HepG2 (cell line): ENCODE results near the gene GPR61. TPM values are rescaled to one million over a fixed set of nuclear protein-coding genes. Genes with fewer than 3 reads are reported as not detected.

Experiments used
- CEBPG ChIP-seq: IDR thresholded peaks from 2 replicates; pipeline ENCODE4 v1.6.1; 2016
- CENPBD1 ChIP-seq: sonication (generic); formaldehyde crosslinking; IDR thresholded peaks from 2 replicates; pipeline ENCODE4 v1.8.0; 2022; ENCODE audit warnings: missing genetic modification reagents, low read depth, mild to moderate bottlenecking, borderline replicate concordance
- CTCF ChIP-seq: sonication (generic); formaldehyde crosslinking; IDR thresholded peaks from 2 replicates; pipeline ENCODE4 v1.5.0; 2020; ENCODE audit warnings: mild to moderate bottlenecking, missing genetic modification reagents, moderate library complexity
- EED ChIP-seq: sonication (generic); formaldehyde crosslinking; IDR thresholded peaks from 2 replicates; pipeline ENCODE4 v1.5.0; 2020; ENCODE audit warnings: mild to moderate bottlenecking, missing genetic modification reagents
- ELF1 ChIP-seq: sonication (generic); formaldehyde crosslinking; IDR thresholded peaks from 2 replicates; pipeline ENCODE4 v1.4.0; 2020; ENCODE audit warnings: missing genetic modification reagents
- HINFP ChIP-seq: sonication (generic); formaldehyde crosslinking; IDR thresholded peaks from 2 replicates; pipeline ENCODE4 v1.4.0; 2020; ENCODE audit warnings: low read depth, mild to moderate bottlenecking, missing genetic modification reagents
- IKZF1 ChIP-seq: fragments of 450-650 bp; IDR thresholded peaks from 2 replicates; pipeline ENCODE4 v1.7.1; 2016
- MLX ChIP-seq: IDR thresholded peaks from 2 replicates; pipeline ENCODE4 v1.6.1; 2016
- NFYC ChIP-seq: IDR thresholded peaks from 2 replicates; pipeline ENCODE4 v1.6.1; 2016; ENCODE audit warnings: missing genetic modification reagents, missing compliant biosample characterization
- RXRA ChIP-seq: sonication (generic); formaldehyde crosslinking; IDR thresholded peaks from 2 replicates; pipeline ENCODE4 v1.5.1; 2020; ENCODE audit warnings: missing genetic modification reagents
- SAP130 ChIP-seq: IDR thresholded peaks from 2 replicates; pipeline ENCODE4 v1.6.1; 2016; ENCODE audit warnings: low read depth
- SNAPC5 ChIP-seq: sonication (generic); formaldehyde crosslinking; IDR thresholded peaks from 2 replicates; pipeline ENCODE4 v1.8.1; 2023; ENCODE audit warnings: mild to moderate bottlenecking, missing genetic modification reagents, borderline replicate concordance
- STAG1 ChIP-seq: sonication (generic); formaldehyde crosslinking; IDR thresholded peaks from 2 replicates; pipeline ENCODE4 v1.4.0; 2020; ENCODE audit warnings: missing genetic modification reagents
- TBP ChIP-seq: sonication (generic); formaldehyde crosslinking; IDR thresholded peaks from 2 replicates; pipeline ENCODE4 v1.5.0; 2020; ENCODE audit warnings: missing genetic modification reagents
- TFAP4 ChIP-seq: sonication (generic); IDR thresholded peaks from 2 replicates; pipeline ENCODE4 v1.6.1; 2016; ENCODE audit warnings: low read depth, borderline replicate concordance
- THYN1 ChIP-seq: sonication (generic); formaldehyde crosslinking; IDR thresholded peaks from 2 replicates; pipeline ENCODE4 v1.8.1; 2023; ENCODE audit warnings: low read depth, mild to moderate bottlenecking, moderate library complexity, missing genetic modification reagents, borderline replicate concordance
- XRCC5 ChIP-seq: fragments of 200-400 bp; formaldehyde crosslinking; optimal IDR thresholded peaks from 2 replicates; pipeline ENCODE3; 2017; ENCODE audit warnings: mild to moderate bottlenecking, low read length
- ZC3H13 ChIP-seq: sonication (generic); formaldehyde crosslinking; IDR thresholded peaks from 2 replicates; pipeline ENCODE4 v1.8.1; 2023; ENCODE audit warnings: mild to moderate bottlenecking, missing genetic modification reagents, moderate library complexity
- ZMYM2 ChIP-seq: sonication (generic); formaldehyde crosslinking; IDR thresholded peaks from 2 replicates; pipeline ENCODE4 v1.8.0; 2022; ENCODE audit warnings: mild to moderate bottlenecking, missing genetic modification reagents
- ZNF205 ChIP-seq: IDR thresholded peaks from 2 replicates; pipeline ENCODE4 v1.6.1; 2018; ENCODE audit warnings: missing biosample characterization, missing genetic modification reagents
- ZNF331 ChIP-seq: sonication (generic); formaldehyde crosslinking; IDR thresholded peaks from 2 replicates; pipeline ENCODE4 v1.4.0; 2020; ENCODE audit warnings: missing genetic modification reagents
- ZNF567 ChIP-seq: sonication (generic); formaldehyde crosslinking; IDR thresholded peaks from 2 replicates; pipeline ENCODE4 v1.8.1; 2023; ENCODE audit warnings: mild to moderate bottlenecking, missing genetic modification reagents, borderline replicate concordance
- ZNF619 ChIP-seq: sonication (generic); formaldehyde crosslinking; IDR thresholded peaks from 2 replicates; pipeline ENCODE4 v1.4.0; 2020; ENCODE audit warnings: mild to moderate bottlenecking, missing genetic modification reagents
- ZSCAN5A ChIP-seq: sonication (generic); formaldehyde crosslinking; IDR thresholded peaks from 2 replicates; pipeline ENCODE4 v1.8.0; 2022; ENCODE audit warnings: mild to moderate bottlenecking, missing genetic modification reagents, borderline replicate concordance
- polyA plus RNA-seq, 8 experiments: library from polyadenylated mRNA; depleted of rRNA in 3 of 8; stranded (reverse) in 7 of 8; unstranded in 1 of 8; fragments of >200 nt; fragmentation: Illumina TruSeq in 4 of 8; extraction: Trizol in 4 of 8; gene quantifications; 2 replicates each; pipeline versions ENCODE4 v1.2.1 to v1.2.3, GENCODE V29; 2011 to 2016; ENCODE audit warnings: low read depth in 4 of 8, missing spikeins in 1 of 8, mixed read lengths in 1 of 8; ENCODE audit not compliant: insufficient read depth in 1 of 8
- total RNA-seq, 5 experiments: library from RNA; depleted of rRNA; stranded (reverse); fragments of >200 nt; fragmentation: Illumina TruSeq; extraction: Trizol; gene quantifications; 2 replicates each; pipeline ENCODE4 v1.2.3, GENCODE V29; 2016; ENCODE audit warnings: low read depth in 1 of 5

Gene GPR61
- total and polyA plus RNA-seq, 2 of the 13 experiments (the other 11 are each of a cell fraction or from before 2014, with no cell fraction given), result not detected

- TF ChIP-seq HINFP (CRISPR knock-in tag) (0 out of 2 replicates have a peak, but pooled peaks have one; percentile 22), ZNF567 (peak; percentile 52; the same call in 1 of the 2 replicates), SNAPC5 (CRISPR knock-in tag) (0 out of 2 replicates have a peak, but pooled peaks have one; percentile 32), CTCF (CRISPR knock-in tag) (peak; percentile 95), ZNF205 (peak; percentile 53; the same call in 1 of the 2 replicates), CEBPG (CRISPR knock-in tag) (0 out of 2 replicates have a peak, but pooled peaks have one; percentile 13), NFYC (CRISPR knock-in tag) (no peak), ZNF331 (CRISPR knock-in tag) (peak; percentile 72; the same call in 1 of the 2 replicates), THYN1 (0 out of 2 replicates have a peak, but pooled peaks have one; percentile 72), SAP130 (CRISPR knock-in tag) (peak; percentile 99), ELF1 (CRISPR knock-in tag) (peak; percentile 99), RXRA (CRISPR knock-in tag) (peak; percentile 66; the same call in 1 of the 2 replicates), XRCC5 (peak; percentile 96), CENPBD1 (CRISPR knock-in tag) (no peak), IKZF1 (no peak), ZNF619 (peak; percentile 85), MLX (CRISPR knock-in tag) (no peak), ZMYM2 (CRISPR knock-in tag) (peak; percentile 37; the same call in 1 of the 2 replicates), TFAP4 (peak; percentile 68; the same call in 1 of the 2 replicates), STAG1 (CRISPR knock-in tag) (peak; percentile 50), EED (CRISPR knock-in tag) (peak; percentile 73; the same call in 1 of the 2 replicates), TBP (0 out of 2 replicates have a peak, but pooled peaks have one; percentile 87), ZSCAN5A (CRISPR knock-in tag) (no peak; the same call in 1 of the 2 replicates), ZC3H13 (CRISPR knock-in tag) (peak; percentile 30; the same call in 1 of the 2 replicates)
These were observed 45.7 kb upstream of the GPR61 start, which contains the start of gene CYB561D1 (continued) for GRCh38 chr1:109493805-109494539.
